Transverse colon (tissue), 4 donors: ENCODE data around the gene GGA1.

Experiments used
- CTCF ChIP-seq, 5 experiments: fragments of 200-600 bp in 3 of 5; fragments of 450-650 bp in 2 of 5; sonication (generic) in 3 of 5; IDR thresholded peaks; 1 replicate in 2 of 5; 2 replicates in 3 of 5; pipeline ENCODE4 v1.5.1; 2016 to 2017; ENCODE audit warnings: antibody characterized with exemption in 5 of 5, inconsistent platforms in 3 of 5, mild to moderate bottlenecking in 2 of 5, moderate library complexity in 1 of 5
- EP300 ChIP-seq: sonication (generic); formaldehyde crosslinking; IDR thresholded peaks from one replicate; pipeline ENCODE4 v1.6.1; 2017; ENCODE audit warnings: antibody characterized with exemption, low read depth
- POLR2A ChIP-seq: fragments of 450-650 bp; IDR thresholded peaks from one replicate; pipeline ENCODE4 v1.6.1; 2016; ENCODE audit warnings: antibody characterized with exemption, mild to moderate bottlenecking, moderate library complexity
- POLR2AphosphoS5 ChIP-seq, 3 donors: sonication (generic); formaldehyde crosslinking; IDR thresholded peaks; one replicate each; pipeline ENCODE4 v1.6.1; 2016; ENCODE audit warnings: antibody characterized with exemption in 3 of 3

GRCh38 chr22:37568448-37569008 lies 40.1 kb upstream of the GGA1 start:
- TF ChIP-seq CTCF (IDR thresholded peaks at IDR 0.05) (no peak), POLR2A (no peak), POLR2AphosphoS5 (IDR thresholded peaks at IDR 0.05) (no peak), EP300 (no peak)
